Measurements from ENCODE around the gene SPATA13.

DNA sequence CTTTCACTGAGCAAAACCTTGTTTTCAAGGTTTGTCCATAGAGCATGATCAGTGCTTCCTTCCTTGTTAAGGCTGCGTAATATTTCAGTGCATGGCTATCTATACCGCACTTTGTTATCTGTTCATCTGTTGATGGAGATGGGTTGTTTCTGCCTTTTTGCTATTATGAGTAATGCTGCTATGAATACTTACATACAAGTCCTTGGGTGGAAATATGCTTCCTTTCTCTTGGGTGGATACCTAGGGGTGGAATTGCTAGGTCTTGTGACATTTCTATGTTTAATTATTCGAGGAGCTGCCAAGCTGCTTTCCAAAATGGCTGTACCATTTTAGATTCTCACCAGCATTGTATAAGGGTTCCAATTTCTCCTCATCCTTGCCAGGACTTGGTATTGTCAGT lies 70.9 kb downstream of the SPATA13 start:
- TF ChIP-seq, protein P1, sequence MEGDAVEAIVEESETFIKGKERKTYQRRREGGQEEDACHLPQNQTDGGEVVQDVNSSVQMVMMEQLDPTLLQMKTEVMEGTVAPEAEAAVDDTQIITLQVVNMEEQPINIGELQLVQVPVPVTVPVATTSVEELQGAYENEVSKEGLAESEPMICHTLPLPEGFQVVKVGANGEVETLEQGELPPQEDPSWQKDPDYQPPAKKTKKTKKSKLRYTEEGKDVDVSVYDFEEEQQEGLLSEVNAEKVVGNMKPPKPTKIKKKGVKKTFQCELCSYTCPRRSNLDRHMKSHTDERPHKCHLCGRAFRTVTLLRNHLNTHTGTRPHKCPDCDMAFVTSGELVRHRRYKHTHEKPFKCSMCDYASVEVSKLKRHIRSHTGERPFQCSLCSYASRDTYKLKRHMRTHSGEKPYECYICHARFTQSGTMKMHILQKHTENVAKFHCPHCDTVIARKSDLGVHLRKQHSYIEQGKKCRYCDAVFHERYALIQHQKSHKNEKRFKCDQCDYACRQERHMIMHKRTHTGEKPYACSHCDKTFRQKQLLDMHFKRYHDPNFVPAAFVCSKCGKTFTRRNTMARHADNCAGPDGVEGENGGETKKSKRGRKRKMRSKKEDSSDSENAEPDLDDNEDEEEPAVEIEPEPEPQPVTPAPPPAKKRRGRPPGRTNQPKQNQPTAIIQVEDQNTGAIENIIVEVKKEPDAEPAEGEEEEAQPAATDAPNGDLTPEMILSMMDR (conservative IDR thresholded peaks at IDR 0.05) = no peak
- TF ChIP-seq EZH2 (IDR thresholded peaks at IDR 0.05; ENCODE audit: low read depth) = no peak

Measured in PC-9 (cell line).